SK-N-SH treated with all-trans-retinoic acid at 6 μM for 48 hours (cell line): ENCODE data around the gene LHFPL6.

Experiments used
- BACH2 ChIP-seq: fragments of 250-450 bp; sonication (Bioruptor Pico); IDR thresholded peaks from 2 replicates; pipeline ENCODE4 v1.9.0; 2021; ENCODE audit warnings: mild to moderate bottlenecking, borderline replicate concordance
- RARB ChIP-seq: fragments of 250-450 bp; sonication (Bioruptor Pico); IDR thresholded peaks from 2 replicates; pipeline ENCODE4 v1.8.0; 2021; ENCODE audit warnings: mild to moderate bottlenecking, moderate library complexity
- TCF4 ChIP-seq: fragments of 250-450 bp; sonication (Bioruptor Pico); IDR thresholded peaks from 2 replicates; pipeline ENCODE4 v1.8.0; 2021; ENCODE audit warnings: mild to moderate bottlenecking, moderate library complexity, borderline replicate concordance

- no peak for TF ChIP-seq TCF4 (CRISPR knock-in tag)
- no peak for TF ChIP-seq RARB (CRISPR knock-in tag)
- no peak for TF ChIP-seq BACH2 (CRISPR knock-in tag)
Measured at GRCh38 chr13:39597838-39598237, 5.2 kb downstream of the LHFPL6 start.
